ENCODE results near the gene COPS6.
"Not testable (repeated sequence)": the region's sequence is repeated elsewhere in the genome, so short reads cannot be mapped to it uniquely, and the experiment has no call there.

Gene COPS6

GRCh38 chr7:100127866-100128636 is 39.3 kb downstream of the COPS6 start:
- DNase-seq: peak; percentile 38

DNA sequence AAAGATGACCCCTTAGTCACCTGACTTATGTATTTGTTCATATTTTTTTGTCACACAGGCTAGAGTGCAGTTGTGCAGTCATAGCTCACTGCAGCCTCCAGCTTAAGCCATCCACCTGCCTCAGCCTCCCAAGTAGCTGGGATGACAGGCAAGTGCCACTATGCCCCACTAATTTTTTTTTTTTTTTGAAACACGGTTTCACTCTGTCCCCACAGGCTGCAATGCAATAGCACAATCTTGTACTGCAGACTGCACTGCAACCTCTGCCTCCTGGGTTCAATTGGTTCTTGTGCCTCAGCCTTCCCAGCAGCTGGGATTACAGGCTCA is 39.8 kb downstream of the COPS6 start:
- no peak for DNase-seq

GRCh38 chr7:100130220-100130607 is 41.4 kb downstream of the COPS6 start:
- not testable (repeated sequence) for DNase-seq

- DNase-seq: peak; percentile 89
These were observed 42.1 kb downstream of the COPS6 start for GRCh38 chr7:100130608-100131453.

- DNase-seq: no peak
These were observed 43.4 kb downstream of the COPS6 start for GRCh38 chr7:100132126-100132525.

- DNase-seq: peak; percentile 66 to 68
These were observed 44.0 kb downstream of the COPS6 start for GRCh38 chr7:100132697-100133151.

DNA sequence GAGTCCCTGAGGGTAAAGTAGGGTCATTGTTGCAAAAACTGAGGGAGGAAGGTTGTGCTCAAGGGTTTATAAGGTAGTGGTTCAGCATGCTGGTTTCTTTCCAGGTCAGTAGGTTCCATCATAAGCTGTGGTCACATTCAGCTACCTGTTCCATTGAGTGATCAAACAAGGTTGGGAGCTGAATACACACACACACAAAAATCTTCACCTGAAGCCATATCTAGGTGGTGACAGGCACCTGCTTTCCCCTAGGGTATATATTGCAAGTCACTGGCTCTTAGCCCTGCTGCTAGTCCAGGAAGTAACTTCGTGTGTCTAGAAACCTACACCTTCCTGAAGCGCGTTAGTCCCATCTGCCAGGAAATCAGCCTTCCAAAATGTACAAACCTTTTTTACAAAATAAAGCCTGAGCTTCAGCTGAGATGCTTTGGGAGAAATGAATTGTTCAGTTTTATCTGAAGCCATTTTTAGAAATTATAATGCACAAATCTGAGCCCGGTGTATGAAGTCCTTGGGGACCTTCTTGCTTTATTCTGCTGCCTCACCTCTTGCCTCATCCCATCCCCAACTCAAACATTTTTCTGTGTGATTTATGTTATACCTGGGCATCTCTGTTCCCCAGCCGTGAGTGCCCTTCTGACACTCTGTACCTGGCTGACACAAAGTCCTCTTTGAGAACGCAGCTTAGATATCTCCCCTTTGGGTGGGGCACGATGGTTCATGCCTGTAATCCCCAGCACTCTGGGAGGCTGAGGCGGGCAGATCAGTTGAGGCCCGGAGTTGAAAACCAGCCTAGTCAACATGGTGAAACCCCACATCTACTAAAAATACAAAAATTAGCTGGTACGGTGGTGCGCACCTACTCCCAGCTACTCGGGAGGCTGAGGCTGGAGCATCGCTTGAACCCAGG is 49.3 kb downstream of the COPS6 start:
- no peak for DNase-seq

- DNase-seq: no peak
These were observed 52.8 kb downstream of the COPS6 start for GRCh38 chr7:100141555-100141949.

Measured in stimulated activated CD4-positive, alpha-beta T cell treated with anti-CD3 and anti-CD28 coated beads, Interleukin-2, amount 100 ng/mL, for 24 hours (primary cell).